ENCODE results near the gene EDEM3. TPM values are rescaled to one million over a fixed set of nuclear protein-coding genes. Genes with fewer than 3 reads are reported as not detected.

Gene EDEM3
- total RNA-seq, 1 donor from 2014 or later = 15.3 TPM

- DNase-seq (ENCODE audit: low read depth) = no peak
- TF ChIP-seq, protein P1, sequence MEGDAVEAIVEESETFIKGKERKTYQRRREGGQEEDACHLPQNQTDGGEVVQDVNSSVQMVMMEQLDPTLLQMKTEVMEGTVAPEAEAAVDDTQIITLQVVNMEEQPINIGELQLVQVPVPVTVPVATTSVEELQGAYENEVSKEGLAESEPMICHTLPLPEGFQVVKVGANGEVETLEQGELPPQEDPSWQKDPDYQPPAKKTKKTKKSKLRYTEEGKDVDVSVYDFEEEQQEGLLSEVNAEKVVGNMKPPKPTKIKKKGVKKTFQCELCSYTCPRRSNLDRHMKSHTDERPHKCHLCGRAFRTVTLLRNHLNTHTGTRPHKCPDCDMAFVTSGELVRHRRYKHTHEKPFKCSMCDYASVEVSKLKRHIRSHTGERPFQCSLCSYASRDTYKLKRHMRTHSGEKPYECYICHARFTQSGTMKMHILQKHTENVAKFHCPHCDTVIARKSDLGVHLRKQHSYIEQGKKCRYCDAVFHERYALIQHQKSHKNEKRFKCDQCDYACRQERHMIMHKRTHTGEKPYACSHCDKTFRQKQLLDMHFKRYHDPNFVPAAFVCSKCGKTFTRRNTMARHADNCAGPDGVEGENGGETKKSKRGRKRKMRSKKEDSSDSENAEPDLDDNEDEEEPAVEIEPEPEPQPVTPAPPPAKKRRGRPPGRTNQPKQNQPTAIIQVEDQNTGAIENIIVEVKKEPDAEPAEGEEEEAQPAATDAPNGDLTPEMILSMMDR (conservative IDR thresholded peaks at IDR 0.05; ENCODE audit: low read depth, low read length) = no peak
- H3K4me3 ChIP-seq (ENCODE audit: low read depth, low read length) = no peak overlapping the region
These were observed 90.0 kb downstream of the EDEM3 start for GRCh38 chr1:184664661-184665060.

- TF ChIP-seq, protein P1 (conservative IDR thresholded peaks at IDR 0.05; ENCODE audit: low read depth, low read length) = peak; percentile 87
- peak overlapping the region; percentile 44 for H3K4me3 ChIP-seq (ENCODE audit: low read depth, low read length)
- DNase-seq (ENCODE audit: low read depth) = no peak
These were observed 90.5 kb downstream of the EDEM3 start for GRCh38 chr1:184664042-184664660.

DNA sequence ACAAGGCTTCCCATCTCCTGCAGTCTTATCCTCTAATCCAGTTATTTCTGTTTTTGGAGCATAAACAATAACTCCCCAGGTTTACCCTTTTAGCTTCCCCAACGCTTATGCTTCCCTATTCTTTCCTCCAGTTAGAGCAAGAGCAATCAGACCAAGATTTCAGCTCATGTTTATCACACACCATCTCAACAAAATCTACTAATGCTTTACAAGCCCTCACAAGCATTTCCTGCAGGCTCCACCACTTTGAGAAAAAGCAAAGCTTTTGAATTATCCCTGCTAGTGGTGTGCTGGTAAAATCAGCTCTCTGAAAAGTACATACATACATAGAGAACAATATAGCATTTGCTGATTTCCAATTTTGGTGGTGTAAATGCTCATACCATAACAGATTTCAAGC, 92.9 kb downstream of the EDEM3 start:
- DNase-seq (ENCODE audit: low read depth) = no peak
- no peak overlapping the region for H3K4me3 ChIP-seq (ENCODE audit: low read depth, low read length)
- TF ChIP-seq, protein P1 (conservative IDR thresholded peaks at IDR 0.05; ENCODE audit: low read depth, low read length) = no peak

- H3K4me3 ChIP-seq (ENCODE audit: low read depth, low read length) = no peak overlapping the region
- TF ChIP-seq, protein P1 (conservative IDR thresholded peaks at IDR 0.05; ENCODE audit: low read depth, low read length) = no peak
- DNase-seq (ENCODE audit: low read depth) = no peak
These were observed 94.0 kb downstream of the EDEM3 start for GRCh38 chr1:184660462-184661191.

DNA sequence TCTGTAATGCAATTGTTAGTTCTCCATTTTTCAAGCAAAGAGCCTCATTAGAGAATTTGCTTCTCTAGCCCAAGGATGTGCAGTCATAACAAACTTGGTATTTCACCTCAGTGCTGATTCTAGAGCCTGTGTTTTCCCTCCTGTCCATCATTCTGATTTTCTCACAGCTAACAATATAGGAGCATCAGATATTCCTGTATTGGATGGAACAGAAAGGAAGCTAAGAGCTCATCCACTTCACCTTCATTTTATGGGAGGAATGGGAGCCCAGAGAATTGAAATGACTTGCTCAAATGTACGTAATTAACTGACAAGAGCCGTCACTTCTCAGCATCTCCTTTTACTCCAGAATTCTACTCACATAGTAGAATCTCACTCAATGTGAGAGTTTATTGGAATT, 96.6 kb downstream of the EDEM3 start:
- no peak for DNase-seq (ENCODE audit: low read depth)
- no peak overlapping the region for H3K4me3 ChIP-seq (ENCODE audit: low read depth, low read length)
- TF ChIP-seq, protein P1 (conservative IDR thresholded peaks at IDR 0.05; ENCODE audit: low read depth, low read length) = no peak

DNA sequence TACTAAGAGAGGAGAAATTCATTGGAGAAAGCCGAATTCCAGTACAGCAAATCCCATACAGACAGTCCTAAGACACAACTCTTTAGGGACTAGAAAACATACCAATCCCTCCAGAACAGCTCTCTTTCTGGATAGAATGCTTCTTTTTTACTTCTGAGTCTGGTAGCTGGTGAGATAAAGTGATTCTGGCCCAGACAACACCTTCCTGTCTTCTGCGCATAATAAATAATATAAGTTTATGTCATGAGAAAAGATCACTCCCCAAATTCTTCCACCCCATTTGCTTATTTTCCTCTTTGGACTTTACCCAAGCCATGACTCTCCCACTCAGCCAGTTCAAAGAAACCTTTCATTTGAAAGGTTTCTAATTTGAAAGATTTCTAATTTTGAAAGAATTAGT, 98.4 kb downstream of the EDEM3 start:
- DNase-seq (ENCODE audit: low read depth) = no peak
- H3K4me3 ChIP-seq (ENCODE audit: low read depth, low read length) = no peak overlapping the region
- TF ChIP-seq, protein P1 (conservative IDR thresholded peaks at IDR 0.05; ENCODE audit: low read depth, low read length) = no peak

- TF ChIP-seq, protein P1 (conservative IDR thresholded peaks at IDR 0.05; ENCODE audit: low read depth, low read length) = no peak
- no peak overlapping the region for H3K4me3 ChIP-seq (ENCODE audit: low read depth, low read length)
- DNase-seq (ENCODE audit: low read depth) = no peak
These were observed 99.5 kb downstream of the EDEM3 start for GRCh38 chr1:184655185-184655584.
